Fibroblast of mammary gland (primary cell): ENCODE data around the gene DNM3.
A peak's percentile ranks its signal among the peaks of the same experiment; 100 is the strongest.

Experiments
- DNase-seq: peaks from one replicate; pipeline ENCODE4 v3.0.0-alpha.2; 2010; ENCODE audit warnings: low read depth
- H3K4me3 ChIP-seq: 2 replicates; pipeline ENCODE4 v1.5.1; 2011; ENCODE audit warnings: low read depth, mild to moderate bottlenecking, low read length, moderate library complexity; ENCODE audit not compliant: control insufficient read depth
- TF ChIP-seq, protein P1 (sequence below): conservative IDR thresholded peaks from 2 replicates; pipeline ENCODE4 v1.5.1; 2011; ENCODE audit warnings: low read depth, low read length, inconsistent platforms; ENCODE audit not compliant: control insufficient read depth, insufficient read depth

DNM3 gene

DNA sequence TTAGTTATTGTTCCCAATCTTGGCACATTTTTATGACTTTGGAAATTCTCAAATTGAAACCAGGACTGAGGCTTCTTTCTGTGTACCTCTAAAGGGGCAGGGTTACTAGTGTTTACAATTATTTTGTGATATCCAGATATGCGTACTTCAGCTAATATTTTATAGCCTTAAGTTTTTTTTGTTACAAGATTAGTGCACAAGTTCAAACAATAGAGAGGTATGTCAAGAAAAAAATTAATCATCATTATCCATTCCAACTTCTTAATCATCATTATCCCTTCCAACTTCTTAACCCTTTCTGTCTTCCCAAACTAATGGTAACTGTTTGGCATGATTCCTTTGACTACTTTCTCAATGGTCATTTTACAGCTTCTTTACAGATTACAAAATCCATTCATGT, 306.2 kb downstream of the DNM3 start:
- H3K4me3 ChIP-seq, result no peak overlapping the region
- TF ChIP-seq, protein P1, sequence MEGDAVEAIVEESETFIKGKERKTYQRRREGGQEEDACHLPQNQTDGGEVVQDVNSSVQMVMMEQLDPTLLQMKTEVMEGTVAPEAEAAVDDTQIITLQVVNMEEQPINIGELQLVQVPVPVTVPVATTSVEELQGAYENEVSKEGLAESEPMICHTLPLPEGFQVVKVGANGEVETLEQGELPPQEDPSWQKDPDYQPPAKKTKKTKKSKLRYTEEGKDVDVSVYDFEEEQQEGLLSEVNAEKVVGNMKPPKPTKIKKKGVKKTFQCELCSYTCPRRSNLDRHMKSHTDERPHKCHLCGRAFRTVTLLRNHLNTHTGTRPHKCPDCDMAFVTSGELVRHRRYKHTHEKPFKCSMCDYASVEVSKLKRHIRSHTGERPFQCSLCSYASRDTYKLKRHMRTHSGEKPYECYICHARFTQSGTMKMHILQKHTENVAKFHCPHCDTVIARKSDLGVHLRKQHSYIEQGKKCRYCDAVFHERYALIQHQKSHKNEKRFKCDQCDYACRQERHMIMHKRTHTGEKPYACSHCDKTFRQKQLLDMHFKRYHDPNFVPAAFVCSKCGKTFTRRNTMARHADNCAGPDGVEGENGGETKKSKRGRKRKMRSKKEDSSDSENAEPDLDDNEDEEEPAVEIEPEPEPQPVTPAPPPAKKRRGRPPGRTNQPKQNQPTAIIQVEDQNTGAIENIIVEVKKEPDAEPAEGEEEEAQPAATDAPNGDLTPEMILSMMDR, result no peak
- peak; percentile 44 for DNase-seq

DNA sequence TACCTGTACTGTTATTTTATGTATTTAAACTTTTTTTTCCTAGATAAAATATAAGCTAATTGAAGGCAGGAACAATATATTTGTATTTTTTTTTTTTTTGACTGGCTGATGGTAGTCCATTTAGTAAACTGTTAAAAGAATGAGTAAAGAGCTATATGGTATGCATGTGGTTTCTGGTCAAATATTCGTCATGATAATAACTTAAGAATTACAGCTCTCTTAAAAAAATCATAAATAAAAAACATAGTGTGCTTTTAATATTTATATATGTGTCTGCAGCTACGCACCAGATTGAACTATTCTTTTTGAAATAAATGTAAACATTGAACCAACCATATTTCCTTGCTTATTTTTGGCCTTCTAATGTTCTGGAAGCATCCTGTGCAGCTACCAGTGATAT, 306.9 kb downstream of the DNM3 start:
- DNase-seq, result peak; percentile 38

DNA sequence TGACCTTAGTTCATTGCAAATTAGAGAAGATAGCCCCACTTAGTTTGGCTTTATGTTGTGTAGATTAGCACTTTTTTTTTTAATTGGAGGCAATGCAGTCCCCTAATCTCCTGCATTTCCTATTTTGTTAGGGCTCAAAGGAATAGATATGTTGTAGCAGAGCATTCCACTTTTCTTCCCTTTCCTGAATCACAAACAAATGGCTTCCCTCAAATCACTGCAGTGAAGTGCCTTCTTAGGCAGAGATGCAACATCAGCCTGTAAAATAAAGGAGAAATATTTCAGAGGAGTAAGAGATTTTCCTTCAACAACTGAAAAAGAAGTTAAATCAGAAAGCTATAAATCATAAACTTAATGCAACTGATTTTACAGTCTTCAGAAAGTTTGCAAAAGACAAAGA, 307.4 kb downstream of the DNM3 start:
- TF ChIP-seq, protein P1, result no peak
- H3K4me3 ChIP-seq, result no peak overlapping the region
- DNase-seq, result no peak

More for the DNA sequence above, 306.9 kb downstream of the DNM3 start:
- TF ChIP-seq, protein P1, result no peak
- H3K4me3 ChIP-seq, result no peak overlapping the region

DNA sequence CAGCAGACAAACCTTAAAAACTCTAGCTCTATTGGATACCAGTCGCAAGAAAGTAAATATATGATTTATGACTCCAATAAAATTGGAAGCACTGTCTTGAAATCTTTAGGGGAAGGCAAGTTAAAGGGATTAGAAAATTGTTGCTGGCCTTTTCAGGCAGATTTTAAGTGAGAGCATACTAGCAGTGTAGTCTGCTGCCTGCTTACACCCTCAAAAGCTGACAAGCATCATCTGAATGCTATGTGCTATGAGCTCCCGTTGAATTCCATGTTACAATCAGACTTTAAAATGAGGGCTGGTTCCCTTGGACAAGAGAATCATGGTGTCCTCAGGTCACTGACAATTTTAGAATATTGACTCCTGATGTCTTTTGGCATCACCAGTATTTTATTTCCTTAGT, 308.0 kb downstream of the DNM3 start:
- no peak for DNase-seq
- TF ChIP-seq, protein P1, result no peak
- no peak overlapping the region for H3K4me3 ChIP-seq

DNA sequence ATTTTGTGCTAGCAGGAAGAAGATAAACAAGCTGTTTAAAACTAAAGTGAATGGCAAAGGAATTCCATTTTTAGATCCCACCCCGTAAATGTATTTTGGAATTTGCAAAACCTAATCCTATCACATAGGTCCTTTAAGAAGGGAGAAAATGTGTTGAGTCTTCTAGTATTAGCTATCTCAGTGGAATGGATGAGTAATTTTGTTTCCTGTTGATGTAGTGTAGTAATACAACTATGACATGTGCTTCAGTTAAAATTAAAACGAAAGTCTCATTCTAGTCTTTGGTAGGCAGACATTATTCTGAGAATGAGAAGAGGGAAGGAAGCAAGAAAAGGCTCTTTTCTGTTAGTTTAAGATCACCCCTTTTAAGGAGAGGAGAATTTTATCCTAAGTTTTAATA, 313.3 kb downstream of the DNM3 start:
- TF ChIP-seq, protein P1, result no peak
- DNase-seq, result peak; percentile 85
- H3K4me3 ChIP-seq, result no peak overlapping the region

DNA sequence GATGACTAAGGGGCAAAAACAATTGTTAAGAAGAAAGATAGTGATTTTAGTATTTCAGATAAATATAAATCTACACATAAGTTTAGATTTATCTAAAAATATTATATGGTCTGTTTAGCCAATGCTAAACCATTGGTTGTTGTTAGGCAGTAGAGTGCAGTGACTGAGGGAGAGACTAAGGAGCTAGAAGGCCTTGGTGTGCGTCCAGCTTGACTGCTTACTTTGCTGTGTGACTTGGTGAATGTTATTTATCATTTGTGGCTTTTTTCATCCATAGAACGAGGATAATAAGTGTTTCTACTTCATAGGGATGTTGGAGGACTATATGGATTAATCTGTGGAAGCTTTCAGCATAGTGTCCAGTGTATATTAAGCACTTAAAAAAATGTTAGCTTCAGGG, 314.5 kb downstream of the DNM3 start:
- no peak for DNase-seq
- no peak overlapping the region for H3K4me3 ChIP-seq
- TF ChIP-seq, protein P1, result no peak

DNA sequence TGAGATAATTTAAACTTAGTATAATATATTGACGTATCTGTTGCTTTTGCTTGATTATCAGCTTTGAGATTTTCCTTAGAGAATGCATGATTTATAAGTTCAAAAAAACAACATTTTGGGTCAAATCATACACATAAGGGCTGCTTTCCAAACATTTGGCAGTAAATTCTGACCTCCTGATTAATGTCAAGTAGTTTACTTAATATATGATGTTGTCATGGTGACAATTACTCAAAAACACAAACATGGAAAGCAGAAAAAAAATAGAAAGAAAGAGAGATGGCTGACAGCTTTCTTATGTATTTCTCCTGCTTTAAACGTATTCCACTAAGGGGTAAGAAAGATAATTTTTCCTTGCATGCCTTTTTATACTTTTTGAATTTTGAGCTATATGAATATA, 320.9 kb downstream of the DNM3 start:
- TF ChIP-seq, protein P1, result no peak
- no peak for DNase-seq
- no peak overlapping the region for H3K4me3 ChIP-seq
